Measurements from ENCODE around the gene NPAS2.

Gene NPAS2

DNA sequence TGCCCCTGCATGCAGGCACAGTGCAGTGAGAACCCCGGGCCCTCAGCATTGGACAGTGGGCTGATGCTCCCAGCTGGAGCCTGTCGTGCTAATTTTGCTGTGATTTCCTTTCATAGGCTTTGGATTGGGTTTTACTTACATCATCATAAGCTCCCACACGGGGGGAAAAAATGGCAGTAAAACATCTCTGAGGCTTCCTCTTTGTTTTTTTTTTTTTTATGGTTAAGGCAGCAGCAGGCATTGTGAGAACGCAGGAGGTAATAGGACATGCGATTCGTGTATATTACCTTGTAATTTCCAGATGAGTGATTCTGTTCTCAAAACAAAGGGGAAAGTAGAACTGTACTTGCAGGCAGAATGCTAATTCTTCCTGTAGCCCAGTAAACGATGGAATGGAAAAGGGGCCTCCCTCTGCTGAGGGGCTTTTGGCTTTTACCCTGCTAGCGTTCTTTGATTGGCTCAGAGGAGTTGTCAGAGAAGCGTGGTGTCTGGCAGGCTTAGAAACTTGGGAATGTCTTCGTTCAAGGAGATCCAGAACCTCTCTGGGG, 89.7 kb downstream of the NPAS2 start:
- no peak for TF ChIP-seq CTCF (IDR thresholded peaks at IDR 0.05; ENCODE audit: low read length, missing control alignments)
- no peak overlapping the region for H3K4me3 ChIP-seq (replicated peaks; ENCODE audit: low read depth, low read length)
- DNase-seq (ENCODE audit: low read depth), result no peak

GRCh38 chr2:100910111-100910510, 90.2 kb downstream of the NPAS2 start:
- TF ChIP-seq CTCF (IDR thresholded peaks at IDR 0.05; ENCODE audit: low read length, missing control alignments), result no peak
- DNase-seq (ENCODE audit: low read depth), result no peak
- no peak overlapping the region for H3K4me3 ChIP-seq (replicated peaks; ENCODE audit: low read depth, low read length)

DNA sequence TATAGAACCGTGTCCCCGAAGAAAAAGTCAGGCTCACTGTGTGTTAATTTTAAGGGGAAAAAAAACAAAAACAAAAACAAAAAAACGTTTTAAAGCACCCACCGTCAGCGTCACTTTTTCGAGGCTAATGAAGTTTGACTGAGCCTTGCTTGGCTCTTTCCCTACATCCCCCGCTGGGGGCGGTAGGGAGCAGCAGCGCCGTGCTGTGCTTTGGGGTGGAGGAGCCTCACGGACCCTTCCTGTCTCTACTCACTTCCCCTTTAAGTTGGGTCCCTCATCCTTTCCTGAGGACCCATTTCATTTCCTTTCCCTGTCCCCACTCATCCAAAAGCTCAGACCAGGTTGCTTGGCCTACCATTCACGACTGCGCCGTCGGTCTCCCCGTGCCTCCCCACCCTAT, 99.4 kb downstream of the NPAS2 start:
- no peak for DNase-seq (ENCODE audit: low read depth)
- peak; percentile 40 for TF ChIP-seq CTCF (IDR thresholded peaks at IDR 0.05; ENCODE audit: low read length, missing control alignments)
- no peak overlapping the region for H3K4me3 ChIP-seq (replicated peaks; ENCODE audit: low read depth, low read length)

- H3K4me3 ChIP-seq (replicated peaks; ENCODE audit: low read depth, low read length), result no peak overlapping the region
- TF ChIP-seq CTCF (IDR thresholded peaks at IDR 0.05; ENCODE audit: low read length, missing control alignments), result no peak
- DNase-seq (ENCODE audit: low read depth), result peak; percentile 56
Observed at GRCh38 chr2:100921685-100922161, 101.8 kb downstream of the NPAS2 start.

DNA sequence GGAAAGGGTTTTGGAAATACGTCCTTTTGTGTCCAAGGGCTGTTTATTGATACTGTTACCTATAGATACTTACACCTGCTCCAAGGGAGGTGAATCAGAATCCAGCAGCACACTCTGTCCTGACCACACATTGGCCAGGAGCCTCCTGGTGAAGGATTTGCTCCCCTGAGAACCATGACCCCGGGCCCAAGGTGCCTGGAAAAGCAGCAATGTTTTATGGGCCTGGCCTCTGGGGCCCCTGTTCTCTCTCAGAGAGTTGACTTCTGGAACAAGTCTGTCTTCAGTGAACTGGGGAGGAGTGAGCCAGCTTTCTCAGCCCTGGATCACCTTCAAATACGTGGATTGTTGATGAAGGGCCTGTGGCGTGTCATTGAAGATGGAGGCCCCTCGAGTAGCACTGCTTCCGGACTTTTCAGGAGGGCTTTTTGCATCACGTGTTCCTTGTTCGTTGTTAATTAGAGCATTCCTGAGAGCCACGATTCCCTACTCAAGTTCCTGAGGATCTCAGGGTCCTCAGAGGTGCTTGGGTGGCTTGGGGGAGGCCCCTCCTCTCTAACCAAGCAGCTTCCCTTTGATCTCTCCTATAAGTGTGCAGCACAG, 103.6 kb downstream of the NPAS2 start:
- no peak for TF ChIP-seq CTCF (IDR thresholded peaks at IDR 0.05; ENCODE audit: low read length, missing control alignments)
- DNase-seq (ENCODE audit: low read depth), result no peak
- no peak overlapping the region for H3K4me3 ChIP-seq (replicated peaks; ENCODE audit: low read depth, low read length)

GRCh38 chr2:100924122-100924519, 104.2 kb downstream of the NPAS2 start:
- DNase-seq (ENCODE audit: low read depth), result peak; percentile 42
- no peak for TF ChIP-seq CTCF (IDR thresholded peaks at IDR 0.05; ENCODE audit: low read length, missing control alignments)
- H3K4me3 ChIP-seq (replicated peaks; ENCODE audit: low read depth, low read length), result peak overlapping the region; percentile 50
